Immature natural killer cell (primary cell): ENCODE measurements around the gene NCSTN. TPM values are rescaled to one million over a fixed set of nuclear protein-coding genes. Genes with fewer than 3 reads are reported as not detected.
A peak's percentile ranks its signal among the peaks of the same experiment; 100 is the strongest.

Source experiments
- DNase-seq, 3 donors: peaks; one replicate each; pipeline ENCODE4 v3.0.0; 2022; ENCODE audit warnings: mixed read lengths in 1 of 3
- H3K27ac Mint-ChIP-seq, 6 donors: one replicate each; pipeline ENCODE4 v1.8.0; 2020; ENCODE audit warnings: mixed read lengths in 6 of 6, mild to moderate bottlenecking in 5 of 6, inconsistent platforms in 4 of 6, moderate library complexity in 3 of 6
- H3K27me3 Mint-ChIP-seq, 3 donors: one replicate each; pipeline ENCODE4 v1.8.0; 2020 to 2021; ENCODE audit warnings: low read depth in 3 of 3, mild to moderate bottlenecking in 3 of 3, mixed read lengths in 3 of 3, moderate library complexity in 3 of 3, inconsistent platforms in 1 of 3
- H3K36me3 Mint-ChIP-seq, 3 donors: one replicate each; pipeline ENCODE4 v1.8.0; 2020; ENCODE audit warnings: mixed read lengths in 3 of 3, inconsistent platforms in 2 of 3, mild to moderate bottlenecking in 2 of 3
- H3K4me1 Mint-ChIP-seq, 2 donors: one replicate each; pipeline ENCODE4 v1.8.0; 2020; ENCODE audit warnings: inconsistent platforms in 2 of 2, mild to moderate bottlenecking in 2 of 2, mixed read lengths in 2 of 2, moderate library complexity in 1 of 2
- H3K4me3 Mint-ChIP-seq, 5 donors: one replicate each; pipeline ENCODE4 v1.8.0; 2020; ENCODE audit warnings: mild to moderate bottlenecking in 5 of 5, mixed read lengths in 5 of 5, inconsistent platforms in 3 of 5, moderate library complexity in 3 of 5
- H3K9me3 Mint-ChIP-seq, 6 donors: one replicate each; pipeline ENCODE4 v1.8.0; 2020; ENCODE audit warnings: mild to moderate bottlenecking in 6 of 6, mixed read lengths in 6 of 6, inconsistent platforms in 4 of 6, moderate library complexity in 3 of 6
- polyA plus RNA-seq, 3 donors: library from polyadenylated mRNA; unstranded; fragments of 300-500 nt; fragmentation: Illumina TruSeq; gene quantifications; one replicate each; pipeline ENCODE4 v1.2.3, GENCODE V29; 2021

Gene NCSTN
- polyA plus RNA-seq, 3 donors from 2014 or later, result 60.0 to 159 (median 92.3) TPM

- H3K36me3 Mint-ChIP-seq, result peaks cover 13 to 50% (median 18%) of the 10 kb centered on the region in 3 donors
- DNase-seq, result no peak
- H3K4me1 Mint-ChIP-seq, result peaks cover 0 to 2% of the 10 kb centered on the region in 2 donors
- no peaks in the 10 kb centered on the region for H3K27me3 Mint-ChIP-seq
- no peaks in the 10 kb centered on the region for H3K9me3 Mint-ChIP-seq
- no peak overlapping the region for H3K27ac Mint-ChIP-seq
- no peak overlapping the region for H3K4me3 Mint-ChIP-seq
Measured at GRCh38 chr1:160332516-160332915, 10.7 kb upstream of the NCSTN start.

- Mint-ChIP-seq H3K4me1 (peaks cover 37 to 45% of the 10 kb centered on the region in 2 donors), H3K9me3 (no peaks in the 10 kb centered on the region), H3K27me3 (peaks cover 2 to 10% (median 9%) of the 10 kb centered on the region in 3 donors), H3K36me3 (peaks cover 17 to 35% (median 19%) of the 10 kb centered on the region in 3 donors), H3K4me3 (no peak overlapping the region), H3K27ac (peak overlapping the region; percentile 1 to 42 (median 19))
- no peak for DNase-seq
Measured at GRCh38 chr1:160338580-160338979, 4.6 kb upstream of the NCSTN start.

GRCh38 chr1:160340146-160340545 is 3.0 kb upstream of the NCSTN start:
- Mint-ChIP-seq H3K4me1 (peaks cover 50 to 60% of the 10 kb centered on the region in 2 donors), H3K36me3 (peaks cover 15 to 23% (median 17%) of the 10 kb centered on the region in 3 donors), H3K9me3 (no peaks in the 10 kb centered on the region), H3K4me3 (no peak overlapping the region), H3K27me3 (peaks cover 2 to 10% (median 9%) of the 10 kb centered on the region in 3 donors), H3K27ac (peak overlapping the region; percentile 42 to 99 (median 99))
- no peak for DNase-seq

- no peaks in the 10 kb centered on the region for H3K9me3 Mint-ChIP-seq
- peak overlapping the region in 4 of 5 donors; percentile 17 to 100 (median 98) for H3K4me3 Mint-ChIP-seq
Measured at GRCh38 chr1:160340866-160341265, 2.3 kb upstream of the NCSTN start.

GRCh38 chr1:160342526-160342925 is 657 bp upstream of the NCSTN start:
- no peaks in the 10 kb centered on the region for H3K9me3 Mint-ChIP-seq
- H3K36me3 Mint-ChIP-seq, result peaks cover 19 to 23% (median 19%) of the 10 kb centered on the region in 3 donors
- no peak for DNase-seq
- H3K4me1 Mint-ChIP-seq, result peaks cover 55 to 67% of the 10 kb centered on the region in 2 donors
- H3K4me3 Mint-ChIP-seq, result peak overlapping the region; percentile 96 to 100 (median 98)
- H3K27me3 Mint-ChIP-seq, result peaks cover 2 to 10% (median 9%) of the 10 kb centered on the region in 3 donors
- peak overlapping the region; percentile 99 to 100 (median 99) for H3K27ac Mint-ChIP-seq

More at GRCh38 chr1:160340866-160341265, 2.3 kb upstream of the NCSTN start:
- H3K4me1 Mint-ChIP-seq, result peaks cover 50 to 60% of the 10 kb centered on the region in 2 donors
- no peak for DNase-seq
- H3K27me3 Mint-ChIP-seq, result peaks cover 2 to 10% (median 9%) of the 10 kb centered on the region in 3 donors
- peaks cover 15 to 21% (median 17%) of the 10 kb centered on the region in 3 donors for H3K36me3 Mint-ChIP-seq
- peak overlapping the region; percentile 42 to 99 (median 99) for H3K27ac Mint-ChIP-seq

GRCh38 chr1:160344241-160344640 is 1.1 kb downstream of the NCSTN start:
- peaks cover 53 to 66% of the 10 kb centered on the region in 2 donors for H3K4me1 Mint-ChIP-seq
- H3K27me3 Mint-ChIP-seq, result peaks cover 2 to 10% (median 9%) of the 10 kb centered on the region in 3 donors
- H3K27ac Mint-ChIP-seq, result peak overlapping the region; percentile 99 to 100 (median 99)
- peaks cover 7 to 13% (median 12%) of the 10 kb centered on the region in 3 donors for H3K36me3 Mint-ChIP-seq
- DNase-seq, result no peak
- peak overlapping the region; percentile 96 to 100 (median 98) for H3K4me3 Mint-ChIP-seq
- no peaks in the 10 kb centered on the region for H3K9me3 Mint-ChIP-seq

- peaks cover 53 to 59% of the 10 kb centered on the region in 2 donors for H3K4me1 Mint-ChIP-seq
- DNase-seq, result no peak
- H3K27ac Mint-ChIP-seq, result peak overlapping the region; percentile 34 to 100 (median 99)
- peaks cover 2 to 9% (median 9%) of the 10 kb centered on the region in 3 donors for H3K27me3 Mint-ChIP-seq
- no peaks in the 10 kb centered on the region for H3K9me3 Mint-ChIP-seq
- peak overlapping the region; percentile 96 to 100 (median 98) for H3K4me3 Mint-ChIP-seq
- peaks cover 8 to 15% (median 15%) of the 10 kb centered on the region in 3 donors for H3K36me3 Mint-ChIP-seq
Measured at GRCh38 chr1:160344936-160345335, 1.8 kb downstream of the NCSTN start.

GRCh38 chr1:160346463-160346862 is 3.3 kb downstream of the NCSTN start:
- Mint-ChIP-seq H3K4me1 (peaks cover 41 to 43% of the 10 kb centered on the region in 2 donors), H3K27ac (no peak overlapping the region), H3K9me3 (no peaks in the 10 kb centered on the region), H3K4me3 (no peak overlapping the region), H3K36me3 (peaks cover 16 to 28% (median 26%) of the 10 kb centered on the region in 3 donors), H3K27me3 (peaks cover 2 to 9% (median 9%) of the 10 kb centered on the region in 3 donors)
- no peak for DNase-seq

GRCh38 chr1:160346958-160347357 is 3.8 kb downstream of the NCSTN start:
- H3K4me3 Mint-ChIP-seq, result no peak overlapping the region
- peaks cover 36 to 38% of the 10 kb centered on the region in 2 donors for H3K4me1 Mint-ChIP-seq
- no peak for DNase-seq
- H3K9me3 Mint-ChIP-seq, result no peaks in the 10 kb centered on the region
- H3K27me3 Mint-ChIP-seq, result peaks cover 2 to 9% (median 9%) of the 10 kb centered on the region in 3 donors
- H3K27ac Mint-ChIP-seq, result peak overlapping the region in 2 of 6 donors; percentile 29 to 48
- H3K36me3 Mint-ChIP-seq, result peaks cover 16 to 33% (median 30%) of the 10 kb centered on the region in 3 donors

GRCh38 chr1:160351629-160352028 is 8.4 kb downstream of the NCSTN start:
- no peaks in the 10 kb centered on the region for H3K9me3 Mint-ChIP-seq
- no peak overlapping the region for H3K4me3 Mint-ChIP-seq
- DNase-seq, result no peak
- peaks cover 0 to 2% (median 0%) of the 10 kb centered on the region in 3 donors for H3K27me3 Mint-ChIP-seq
- H3K36me3 Mint-ChIP-seq, result peaks cover 29 to 66% (median 60%) of the 10 kb centered on the region in 3 donors
- H3K4me1 Mint-ChIP-seq, result peaks cover 6 to 8% of the 10 kb centered on the region in 2 donors
- no peak overlapping the region for H3K27ac Mint-ChIP-seq

GRCh38 chr1:160352555-160352954 is 9.4 kb downstream of the NCSTN start:
- no peak for DNase-seq

GRCh38 chr1:160353223-160353622 is 10.0 kb downstream of the NCSTN start:
- no peaks in the 10 kb centered on the region for H3K9me3 Mint-ChIP-seq
- no peak overlapping the region for H3K27ac Mint-ChIP-seq
- H3K36me3 Mint-ChIP-seq, result peaks cover 24 to 73% (median 64%) of the 10 kb centered on the region in 3 donors
- no peak overlapping the region for H3K4me3 Mint-ChIP-seq
- peaks cover 0 to 2% (median 0%) of the 10 kb centered on the region in 3 donors for H3K27me3 Mint-ChIP-seq
- no peaks in the 10 kb centered on the region for H3K4me1 Mint-ChIP-seq
- no peak for DNase-seq

More at GRCh38 chr1:160352555-160352954, 9.4 kb downstream of the NCSTN start:
- H3K27ac Mint-ChIP-seq, result no peak overlapping the region
- H3K36me3 Mint-ChIP-seq, result peaks cover 24 to 67% (median 63%) of the 10 kb centered on the region in 3 donors
- peaks cover 0 to 2% (median 0%) of the 10 kb centered on the region in 3 donors for H3K27me3 Mint-ChIP-seq
- no peaks in the 10 kb centered on the region for H3K9me3 Mint-ChIP-seq
- H3K4me3 Mint-ChIP-seq, result no peak overlapping the region
- peaks cover under 1 to 1% of the 10 kb centered on the region in 2 donors for H3K4me1 Mint-ChIP-seq

- no peak for DNase-seq
- Mint-ChIP-seq H3K9me3 (no peaks in the 10 kb centered on the region), H3K36me3 (peaks cover 24 to 77% (median 71%) of the 10 kb centered on the region in 3 donors), H3K4me1 (no peaks in the 10 kb centered on the region), H3K4me3 (no peak overlapping the region), H3K27ac (no peak overlapping the region), H3K27me3 (peaks cover 0 to 2% (median 0%) of the 10 kb centered on the region in 3 donors)
Measured at GRCh38 chr1:160354388-160354985, 11.3 kb downstream of the NCSTN start.

GRCh38 chr1:160357286-160358002 is 14.3 kb downstream of the NCSTN start:
- no peak overlapping the region for H3K4me3 Mint-ChIP-seq
- H3K27ac Mint-ChIP-seq, result peak overlapping the region in 3 of 6 donors; percentile 20 to 65 (median 47)
- H3K36me3 Mint-ChIP-seq, result peaks cover 16 to 61% (median 53%) of the 10 kb centered on the region in 3 donors
- no peaks in the 10 kb centered on the region for H3K4me1 Mint-ChIP-seq
- H3K9me3 Mint-ChIP-seq, result no peaks in the 10 kb centered on the region
- DNase-seq, result no peak
- H3K27me3 Mint-ChIP-seq, result no peaks in the 10 kb centered on the region
